Activated CD4-positive, alpha-beta T cell treated with anti-CD3 and anti-CD28 coated beads, Interleukin-10, Interleukin-2, amounts not matched to agents 100 ng/mL and 50 ng/mL, durations not matched to agents 16 hours and 8 hours (primary cell): ENCODE measurements around the gene OR9A2.

Experiments used
- DNase-seq: peaks from one replicate; pipeline ENCODE4 v3.0.0-alpha.2; 2020

The OR9A2 gene, protein sequence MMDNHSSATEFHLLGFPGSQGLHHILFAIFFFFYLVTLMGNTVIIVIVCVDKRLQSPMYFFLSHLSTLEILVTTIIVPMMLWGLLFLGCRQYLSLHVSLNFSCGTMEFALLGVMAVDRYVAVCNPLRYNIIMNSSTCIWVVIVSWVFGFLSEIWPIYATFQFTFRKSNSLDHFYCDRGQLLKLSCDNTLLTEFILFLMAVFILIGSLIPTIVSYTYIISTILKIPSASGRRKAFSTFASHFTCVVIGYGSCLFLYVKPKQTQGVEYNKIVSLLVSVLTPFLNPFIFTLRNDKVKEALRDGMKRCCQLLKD

DNA sequence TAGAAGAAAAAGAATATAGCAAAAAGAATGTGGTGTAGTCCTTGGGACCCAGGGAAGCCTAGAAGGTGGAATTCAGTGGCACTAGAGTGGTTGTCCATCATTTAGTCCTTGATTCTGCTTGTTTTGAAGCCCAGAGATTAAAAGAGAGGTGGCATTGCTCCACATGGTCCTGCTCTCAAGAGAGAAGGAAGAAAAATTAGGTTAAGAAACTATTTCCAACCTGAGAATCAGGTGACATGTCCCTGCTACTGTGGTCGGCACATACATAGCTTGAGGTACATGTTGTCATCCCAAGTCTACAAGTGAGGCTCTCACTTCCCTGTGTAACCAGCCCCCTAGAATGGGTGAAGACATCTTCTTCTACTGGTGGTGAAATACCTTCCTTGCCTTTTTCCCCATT lies at the start of gene OR9A2:
TSS of gene OR9A2 (minus strand) at position 101 of the 400 bp plus-strand sequence. CDS start at position 101, 0 bp downstream.
- no peak for DNase-seq

DNA sequence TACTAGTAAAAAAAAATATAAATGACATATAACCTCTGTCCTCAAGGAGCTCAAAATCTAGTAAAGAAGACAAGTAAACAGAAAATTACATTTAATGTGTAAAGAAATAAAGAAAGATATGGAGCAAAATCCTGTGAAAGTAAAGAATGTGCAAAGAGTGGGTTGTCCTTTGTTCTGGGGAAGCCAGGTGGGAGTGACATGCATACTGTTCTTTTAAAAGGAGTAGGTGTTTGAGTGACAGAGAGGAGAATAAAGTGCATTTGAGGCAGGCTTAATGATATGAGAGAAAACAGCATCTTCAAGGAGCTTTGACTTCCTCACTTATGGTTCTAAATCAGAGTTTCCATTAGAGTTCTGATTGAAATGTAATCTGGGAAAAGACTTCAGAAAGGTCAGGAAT lies 47.2 kb upstream of the OR9A2 start:
- DNase-seq = no peak

DNA sequence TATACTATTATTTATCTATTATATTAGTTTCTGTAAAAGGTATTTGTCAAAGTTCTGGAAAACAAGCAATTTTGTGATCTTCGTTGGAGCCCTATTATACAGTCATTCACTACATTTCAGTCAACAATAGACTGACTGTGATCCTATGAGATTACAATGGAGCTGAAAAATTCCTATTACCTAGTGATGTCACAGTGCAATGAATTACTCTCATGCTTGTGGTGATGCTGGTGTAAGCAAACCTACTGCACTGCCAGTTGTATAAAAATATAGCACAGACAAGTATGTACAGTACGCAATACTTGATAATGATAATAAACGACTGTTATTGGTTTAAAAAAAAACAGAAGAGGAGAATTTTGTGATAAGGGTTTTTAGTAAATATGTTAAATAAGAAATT lies 46.6 kb upstream of the OR9A2 start:
- DNase-seq = no peak

DNA sequence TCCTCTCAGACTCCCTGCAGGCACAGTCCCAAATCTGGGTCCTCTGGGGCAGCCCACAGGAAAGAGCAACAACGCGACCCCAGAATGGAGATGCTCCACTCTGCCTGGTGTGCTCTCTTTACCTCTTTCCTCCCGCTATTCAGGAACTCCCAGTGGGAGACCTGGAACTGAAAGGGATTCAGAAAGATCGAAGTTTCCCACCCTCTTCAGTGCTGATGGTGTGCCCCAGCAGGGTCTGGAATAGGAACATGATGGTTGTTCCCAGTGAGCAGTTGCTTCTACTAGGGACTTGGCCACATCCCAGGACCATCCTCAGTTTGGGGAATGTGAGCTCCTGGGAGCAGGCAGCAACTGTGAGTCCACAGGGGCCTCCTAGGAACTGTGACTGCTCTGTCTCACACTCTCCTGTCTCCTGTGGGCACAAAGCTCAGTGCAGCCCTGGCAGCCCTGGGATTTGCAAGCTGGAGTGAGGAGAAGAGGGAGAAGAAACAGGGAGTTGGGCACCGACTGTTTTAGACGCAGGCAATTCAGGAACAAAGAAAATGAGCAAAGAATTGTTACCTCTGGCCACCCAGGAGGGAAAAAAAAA lies 43.1 kb upstream of the OR9A2 start:
- no peak for DNase-seq

DNA sequence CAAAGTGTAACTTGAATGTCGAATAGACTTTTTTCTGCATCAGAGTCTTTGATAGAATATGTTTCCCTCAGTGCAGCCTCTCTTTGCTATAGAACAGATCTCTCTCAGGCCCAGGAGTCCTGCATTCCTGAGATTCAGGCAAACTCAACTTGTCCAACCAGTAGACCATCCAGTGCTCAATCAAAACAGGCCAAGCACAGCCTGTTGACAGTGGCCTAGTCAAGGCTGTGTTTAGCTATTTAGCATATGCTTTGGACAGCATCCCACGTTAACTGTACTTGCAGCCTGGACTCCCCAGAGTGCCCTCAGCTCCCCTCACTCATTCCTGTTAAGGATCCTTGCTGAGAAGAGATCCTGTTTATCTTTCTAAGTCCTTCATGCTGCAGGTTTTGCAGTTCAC lies 41.5 kb upstream of the OR9A2 start:
- no peak for DNase-seq

DNA sequence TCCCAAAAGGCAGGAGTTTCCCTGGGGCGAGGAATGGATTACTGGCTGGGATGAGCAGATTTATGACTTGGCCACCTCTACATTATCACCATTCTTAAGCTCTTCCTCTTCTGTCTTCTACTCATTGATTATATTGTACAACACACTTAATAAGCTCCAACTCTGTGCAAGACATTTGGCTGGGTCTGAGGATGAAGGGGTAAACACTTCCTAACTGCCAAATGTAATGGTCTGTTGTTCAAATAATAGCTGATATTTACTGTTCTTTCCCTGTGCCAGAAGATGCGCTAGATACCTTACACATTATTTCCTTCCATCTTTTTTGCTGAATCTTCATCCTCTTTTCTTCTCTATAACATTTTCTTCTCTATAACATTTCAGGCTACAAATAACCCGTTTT lies 36.8 kb upstream of the OR9A2 start:
- no peak for DNase-seq

DNA sequence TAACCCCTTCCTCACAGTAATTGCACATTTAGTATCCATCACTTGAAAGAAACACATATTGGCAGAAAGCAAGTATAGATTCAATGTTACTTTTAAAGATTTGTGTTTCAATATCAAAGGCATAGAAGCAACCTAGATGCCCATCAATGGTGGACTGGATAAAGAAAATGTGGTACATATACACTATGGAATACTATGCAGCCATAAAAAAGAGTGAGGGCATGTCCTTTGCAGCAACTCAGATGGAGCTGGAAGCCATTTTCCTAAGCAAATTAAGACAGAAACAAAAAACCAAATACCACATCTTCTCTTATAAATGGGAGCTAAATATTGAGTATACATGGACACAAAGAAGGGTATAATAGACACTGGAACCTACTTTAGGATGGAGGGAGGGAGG lies 28.8 kb upstream of the OR9A2 start:
- no peak for DNase-seq

DNA sequence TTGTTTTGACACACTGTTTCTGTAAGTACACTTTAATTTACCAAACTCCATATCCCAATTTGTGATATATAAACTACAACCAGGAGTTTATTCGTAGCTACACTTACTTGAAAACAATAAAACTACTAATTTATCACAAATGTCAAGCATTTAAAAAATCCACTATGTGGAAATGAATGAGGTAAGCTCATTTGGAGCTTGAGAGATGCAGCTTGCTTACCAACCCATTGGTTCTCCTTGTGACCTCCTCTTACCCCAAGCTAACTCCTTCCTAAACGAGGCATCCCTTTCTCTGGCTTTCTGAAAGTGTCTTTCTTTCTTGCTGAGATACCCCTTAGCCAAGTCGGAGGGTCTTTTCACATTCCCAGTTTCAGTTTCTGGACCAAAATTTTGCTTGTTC lies 27.7 kb upstream of the OR9A2 start:
- DNase-seq = no peak

DNA sequence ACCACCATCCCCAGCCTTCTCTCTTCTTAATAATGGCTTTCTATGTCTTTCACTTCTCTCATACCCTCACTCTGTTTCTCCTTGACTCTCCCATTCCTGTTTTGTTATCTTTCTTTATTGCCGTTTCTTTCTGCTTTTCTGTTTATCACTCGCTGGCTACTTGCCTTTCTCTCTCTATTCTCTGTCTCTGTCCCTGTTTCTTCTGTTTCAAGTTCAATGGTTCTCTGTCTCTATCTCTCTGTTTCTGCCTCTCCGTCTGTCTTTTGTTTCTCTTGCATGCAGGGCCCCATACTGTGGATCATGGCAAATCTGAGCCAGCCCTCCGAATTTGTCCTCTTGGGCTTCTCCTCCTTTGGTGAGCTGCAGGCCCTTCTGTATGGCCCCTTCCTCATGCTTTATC lies 25.1 kb upstream of the OR9A2 start, which contains the start of gene OR6V1:
TSS of gene OR6V1 (plus strand) at position 301 of the 400 bp plus-strand sequence. CDS start at position 301, 0 bp downstream.
- DNase-seq = no peak

DNA sequence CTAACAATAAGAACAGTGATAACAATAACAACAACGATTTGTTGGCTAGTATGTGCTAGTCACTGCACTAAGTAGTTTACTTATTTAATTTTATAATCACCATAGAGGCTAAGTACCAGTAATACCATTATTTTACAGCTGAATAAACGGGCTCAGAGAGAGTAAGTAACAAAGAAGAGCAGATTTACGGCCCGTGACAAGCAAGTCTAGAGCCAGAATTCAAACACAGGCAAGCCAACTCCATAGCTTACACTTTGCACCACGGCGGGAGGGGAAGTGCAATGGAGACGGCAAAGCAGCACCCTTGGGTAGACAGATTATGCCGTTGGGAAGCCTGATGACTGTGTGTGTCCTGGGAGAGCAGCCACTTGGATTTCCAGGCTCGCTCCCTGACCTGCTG lies 24.0 kb upstream of the OR9A2 start:
- no peak for DNase-seq

DNA sequence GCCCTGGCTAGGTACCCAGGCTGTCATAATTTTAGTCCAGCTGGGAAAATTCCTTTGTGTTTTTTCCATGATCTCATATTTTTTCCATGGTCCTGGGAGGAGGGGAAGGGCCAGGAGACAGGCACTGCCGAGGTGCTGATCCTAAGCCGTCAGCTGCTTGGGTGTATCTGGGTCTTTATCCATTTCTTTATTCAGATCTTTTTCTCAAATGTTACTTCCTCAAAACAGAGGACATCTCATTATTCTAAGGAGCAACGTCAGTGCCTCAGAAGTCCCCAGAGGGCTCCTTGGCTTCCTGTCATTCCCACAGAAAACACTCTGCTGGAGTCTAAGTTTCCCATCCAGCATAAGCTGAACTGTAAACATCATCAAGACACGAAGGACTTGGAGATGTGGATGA lies 22.4 kb upstream of the OR9A2 start:
- DNase-seq = no peak

DNA sequence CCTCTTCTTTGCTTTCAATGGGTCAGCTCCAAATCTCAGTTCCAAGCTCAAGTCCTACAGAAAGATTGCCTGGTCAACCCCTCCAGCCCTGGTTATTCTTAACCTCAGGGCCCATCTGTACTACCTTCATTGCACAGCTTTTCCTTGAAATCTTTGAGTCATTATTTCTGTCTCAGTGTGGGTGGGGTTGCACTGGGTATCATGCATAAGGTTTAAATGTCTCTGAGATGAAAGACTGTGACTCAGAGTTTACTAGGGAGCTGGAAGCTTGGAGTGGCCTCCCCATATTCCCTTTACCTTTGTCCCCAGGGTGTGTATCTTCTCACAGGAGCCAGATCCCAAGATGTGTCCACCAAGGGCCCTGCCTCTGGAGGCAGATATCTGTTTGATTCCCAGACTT lies 21.9 kb upstream of the OR9A2 start:
- no peak for DNase-seq

DNA sequence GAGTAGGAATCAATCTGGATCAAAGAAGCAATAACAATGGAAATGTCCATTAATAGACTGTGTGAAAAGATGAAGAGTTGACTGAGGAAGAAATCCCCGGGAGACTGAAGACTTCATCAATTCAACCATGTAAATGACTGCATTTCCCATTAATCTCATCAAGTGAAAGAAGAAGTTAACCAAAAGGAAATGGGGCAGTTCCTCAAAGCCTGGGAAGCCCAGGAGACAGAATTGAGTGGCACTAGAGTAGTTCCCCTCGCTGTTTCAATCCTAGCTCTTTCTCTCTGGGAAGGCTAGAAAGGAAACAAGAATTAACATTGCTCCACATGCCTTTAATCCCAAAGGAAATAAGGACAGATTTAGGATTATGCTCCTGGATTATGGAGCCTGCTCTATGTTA lies 20.4 kb upstream of the OR9A2 start:
- no peak for DNase-seq

DNA sequence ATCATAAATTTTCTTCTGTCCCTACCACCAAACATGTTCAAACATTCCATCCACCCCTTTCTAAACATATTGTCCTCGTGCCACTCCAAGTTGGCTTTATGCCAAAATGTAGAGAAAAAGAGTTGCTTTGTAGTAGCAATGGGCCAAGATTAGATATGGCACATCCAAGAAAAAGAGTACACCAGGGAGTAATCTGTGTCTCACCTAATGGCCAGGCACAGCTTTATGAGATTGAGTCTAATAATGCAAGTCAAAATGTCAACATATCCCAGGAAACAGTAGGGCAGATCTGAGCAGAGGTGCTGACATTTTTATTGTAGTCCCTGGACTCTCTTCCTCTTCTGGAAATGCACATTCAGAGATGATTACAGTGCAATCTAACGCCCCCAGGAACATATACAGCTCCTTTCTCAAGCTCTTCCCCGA lies 19.5 kb upstream of the OR9A2 start:
- DNase-seq = no peak

DNA sequence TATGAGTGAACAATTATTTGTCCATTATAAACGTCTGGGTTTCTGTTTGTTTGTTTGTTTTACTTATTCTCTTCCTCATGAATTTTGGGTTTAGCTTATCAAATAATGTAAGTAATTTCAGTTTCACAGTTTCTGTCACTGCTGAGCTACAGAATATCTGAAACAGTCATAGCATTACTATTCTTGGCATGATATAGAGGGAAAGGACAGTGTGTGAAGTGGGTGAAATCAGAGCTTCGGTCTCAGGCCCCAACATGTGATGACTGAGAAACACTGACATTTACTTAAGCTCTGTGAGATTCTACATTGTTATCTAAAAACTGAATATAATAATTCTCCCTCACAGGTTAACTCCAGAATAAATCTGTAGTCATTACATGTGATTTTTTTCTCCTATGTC lies 16.5 kb upstream of the OR9A2 start:
- DNase-seq = peak; percentile 4

DNA sequence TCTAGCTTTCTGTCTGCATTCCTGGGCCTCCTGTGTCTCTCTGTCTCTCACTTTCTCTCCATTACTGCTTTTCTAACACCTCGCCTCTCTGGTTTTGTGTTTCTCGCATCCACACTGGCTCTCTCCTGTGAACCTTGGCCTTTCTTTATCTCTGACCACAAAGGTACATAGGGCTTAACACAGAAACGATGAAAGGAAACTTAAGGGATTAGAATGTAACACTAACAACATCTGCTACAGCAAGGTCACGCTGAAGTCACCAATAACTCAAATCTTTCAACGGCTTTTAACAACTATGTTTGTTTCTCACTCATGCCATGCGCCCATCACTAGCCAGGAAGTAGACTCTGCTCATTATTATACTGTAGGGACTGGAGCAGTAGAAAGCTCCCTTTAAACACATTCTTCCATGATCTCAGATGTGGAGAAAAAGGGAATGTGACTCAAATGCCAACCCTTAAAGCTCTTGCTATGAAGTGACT lies 15.9 kb upstream of the OR9A2 start:
- DNase-seq = no peak

DNA sequence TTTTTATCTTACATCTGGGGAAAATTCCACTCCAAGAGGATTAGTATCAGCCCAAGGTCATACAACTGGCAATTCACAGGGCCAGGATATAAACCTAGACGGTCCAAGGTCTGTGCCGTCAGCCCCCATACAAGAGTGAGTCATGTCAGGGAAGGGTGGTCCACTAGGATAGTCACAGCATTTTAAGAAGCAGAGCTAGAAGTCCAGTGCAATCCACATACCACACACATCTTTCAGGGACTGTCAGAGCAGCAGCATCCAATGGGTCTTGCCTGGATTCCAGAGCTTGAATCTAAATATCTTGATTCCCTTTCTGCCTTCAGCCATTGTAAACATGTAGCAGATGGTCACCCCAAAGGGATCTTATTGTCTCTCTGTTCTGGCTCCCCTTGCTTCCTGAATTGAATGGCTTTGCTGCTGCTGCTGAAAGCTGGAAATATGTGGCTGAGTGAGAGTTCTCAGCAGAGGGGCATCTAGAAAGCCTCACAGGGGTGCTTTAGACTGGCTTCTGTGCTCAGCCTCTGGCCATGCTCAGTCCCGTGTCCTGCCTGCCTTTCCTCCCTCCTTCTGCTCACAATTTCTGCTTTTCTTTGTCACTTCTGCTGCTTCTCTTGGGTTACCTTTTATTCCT lies 15.3 kb upstream of the OR9A2 start:
- no peak for DNase-seq

DNA sequence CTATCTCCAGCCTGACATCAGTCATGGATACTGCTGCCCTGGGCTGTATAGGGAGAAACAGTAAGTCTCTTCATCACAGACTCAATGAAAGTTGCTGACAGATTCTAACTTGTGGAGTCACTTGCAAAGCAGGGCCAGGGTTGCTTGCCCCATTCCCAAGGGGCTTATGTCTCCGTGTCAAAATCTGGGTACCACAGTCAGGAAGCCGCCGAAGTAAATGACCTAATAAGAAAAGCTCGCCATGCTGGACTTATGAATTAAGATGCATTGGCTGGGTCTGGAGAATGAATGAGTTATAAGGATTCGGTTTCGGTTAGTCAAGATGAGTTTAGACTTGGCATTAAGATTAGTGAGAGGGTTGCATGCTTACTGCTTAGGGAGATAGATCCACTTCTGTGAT lies 14.4 kb upstream of the OR9A2 start:
- DNase-seq = no peak

DNA sequence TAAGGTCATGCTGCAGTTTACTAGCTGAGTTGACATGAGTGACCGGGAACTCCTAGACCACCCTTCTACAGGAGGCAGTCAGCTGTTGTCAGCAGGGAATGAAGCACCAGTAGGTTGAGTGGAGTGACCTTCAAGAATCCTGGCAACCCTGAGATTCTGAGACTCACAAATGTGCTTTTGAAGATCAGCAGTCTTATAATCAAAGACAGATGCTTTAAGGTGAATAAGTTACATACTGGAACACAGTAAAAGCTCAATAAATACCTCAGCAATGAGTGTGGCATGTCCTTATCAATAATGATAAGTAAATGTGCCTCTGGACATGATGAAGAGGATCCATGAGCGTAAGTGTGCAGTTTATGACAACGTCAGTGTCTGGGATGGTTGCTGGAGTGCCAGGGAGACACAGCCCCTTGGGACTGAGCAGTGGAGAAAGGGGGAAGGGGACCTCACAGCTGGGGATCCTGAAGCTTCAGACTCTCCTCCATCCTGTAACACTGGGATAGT lies 13.3 kb upstream of the OR9A2 start:
- DNase-seq = no peak

DNA sequence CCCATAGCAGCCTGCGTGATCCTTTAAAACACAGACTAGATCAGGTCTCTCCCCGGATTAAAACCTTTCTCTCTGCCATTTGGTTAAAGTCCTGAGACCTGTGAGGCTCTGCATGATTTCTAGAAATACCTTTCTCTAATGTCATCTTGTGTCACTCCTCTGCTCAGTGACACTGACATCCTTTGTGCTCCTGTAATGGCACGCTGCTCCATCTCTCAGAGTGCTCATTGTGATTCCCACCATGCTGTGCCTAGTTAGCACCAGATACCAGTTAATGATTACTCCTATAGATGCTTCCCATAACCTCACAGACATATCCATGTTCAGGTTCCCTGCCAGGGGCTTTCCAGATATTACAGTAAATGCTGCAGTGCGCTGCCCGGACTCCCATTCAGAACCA lies 11.7 kb upstream of the OR9A2 start:
- no peak for DNase-seq

DNA sequence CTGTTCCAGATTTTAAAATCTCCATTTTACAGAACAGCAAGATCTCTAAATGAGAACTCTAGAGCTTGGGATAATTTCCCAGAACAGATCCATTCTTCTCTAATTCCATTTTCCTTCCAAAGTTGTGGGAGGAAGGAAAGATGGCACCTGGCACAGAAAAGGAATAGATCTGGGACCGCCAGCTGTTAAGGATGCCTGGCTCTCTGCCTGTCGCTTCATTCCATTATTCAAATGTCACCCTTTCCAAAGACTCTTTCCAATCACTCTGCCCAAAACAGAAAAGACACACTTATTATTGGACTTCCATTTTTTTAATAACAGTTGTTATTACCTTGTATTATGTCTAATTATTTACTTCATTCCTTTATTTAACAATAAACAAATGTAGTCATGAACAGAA lies 751 bp upstream of the OR9A2 start:
- DNase-seq = no peak

DNA sequence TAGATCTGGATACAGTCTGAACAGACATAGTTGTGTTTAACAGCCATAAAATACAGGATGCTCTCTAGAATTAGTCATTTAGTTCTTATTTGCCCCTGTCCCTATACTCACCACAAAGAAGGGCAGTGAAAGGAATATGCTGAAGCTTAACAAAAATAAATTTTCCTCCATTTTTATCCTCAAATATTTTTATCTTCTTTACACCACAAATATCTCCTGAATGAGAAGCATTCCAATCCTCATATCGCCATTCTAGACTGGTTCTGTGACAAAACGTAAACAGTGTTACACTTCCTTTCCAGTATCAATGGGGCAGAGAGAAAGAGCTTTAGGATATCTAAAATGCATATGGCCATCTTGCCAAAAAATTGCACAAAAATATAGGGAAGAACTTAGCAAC lies 1.6 kb downstream of the OR9A2 start:
- no peak for DNase-seq

DNA sequence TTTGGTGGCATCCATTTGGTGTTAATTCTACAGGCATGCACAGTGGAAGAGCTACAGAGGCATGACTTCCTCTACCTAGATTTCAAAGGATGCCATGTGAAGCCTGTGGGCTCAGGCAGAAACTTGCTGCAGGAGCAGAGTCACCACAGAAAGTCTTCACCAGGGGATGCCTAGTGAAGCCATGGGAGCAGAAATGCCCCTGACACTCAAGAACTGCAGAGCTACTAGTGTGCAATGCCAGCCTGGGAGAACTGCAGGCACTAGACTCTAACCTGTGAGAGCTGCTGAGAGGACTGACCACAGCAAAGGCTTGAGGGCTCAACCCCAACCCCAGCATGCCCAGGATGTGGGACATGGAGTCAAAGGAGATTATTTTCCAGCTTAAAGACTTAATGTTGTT lies 3.9 kb downstream of the OR9A2 start:
- no peak for DNase-seq

DNA sequence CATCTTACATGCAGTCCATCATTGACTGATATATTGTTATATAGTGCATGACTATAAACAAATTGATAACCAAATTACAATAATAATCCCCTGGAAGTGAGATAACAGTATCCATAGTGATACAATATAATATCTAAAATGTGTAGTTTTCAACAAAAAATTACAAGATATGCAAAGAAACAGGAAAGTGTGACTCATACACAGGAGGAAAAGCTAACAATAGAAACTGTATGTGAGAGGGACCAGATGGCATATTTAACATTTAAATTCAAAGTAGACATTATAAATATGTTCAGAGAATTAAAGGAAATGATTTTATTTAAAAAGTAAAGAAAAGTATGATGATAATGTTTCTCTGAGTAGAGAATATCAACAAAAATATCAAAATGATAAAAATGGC lies 8.0 kb downstream of the OR9A2 start:
- no peak for DNase-seq
